Stimulated activated naive CD8-positive, alpha-beta T cell treated with anti-CD3 and anti-CD28 coated beads, Interleukin-15, Interleukin-2, amounts not matched to agents 100 ng/mL and 50 ng/mL, for 24 hours (primary cell): ENCODE results near the gene TMEM74B.

Experiments
- H3K27ac Mint-ChIP-seq: one replicate; pipeline ENCODE4 v1.8.0; 2021; ENCODE audit warnings: mild to moderate bottlenecking, mixed read lengths
- H3K27me3 Mint-ChIP-seq: one replicate; pipeline ENCODE4 v1.8.0; 2021; ENCODE audit warnings: mixed read lengths
- H3K36me3 Mint-ChIP-seq: one replicate; pipeline ENCODE4 v1.8.0; 2021; ENCODE audit warnings: low read depth, mixed read lengths
- H3K4me1 Mint-ChIP-seq: one replicate; pipeline ENCODE4 v1.8.0; 2021; ENCODE audit warnings: low read depth, mixed read lengths
- H3K4me3 Mint-ChIP-seq: one replicate; pipeline ENCODE4 v1.8.0; 2021; ENCODE audit warnings: mild to moderate bottlenecking, mixed read lengths
- H3K9me3 Mint-ChIP-seq: one replicate; pipeline ENCODE4 v1.8.0; 2021; ENCODE audit warnings: mixed read lengths

The TMEM74B gene

GRCh38 chr20:1177680-1178079, 7.1 kb downstream of the TMEM74B start:
- H3K4me3 Mint-ChIP-seq: no peak overlapping the region
- no peaks in the 10 kb centered on the region for H3K4me1 Mint-ChIP-seq
- no peak overlapping the region for H3K27ac Mint-ChIP-seq
- peaks cover under 1% of the 10 kb centered on the region for H3K27me3 Mint-ChIP-seq
- H3K36me3 Mint-ChIP-seq: peaks cover 27% of the 10 kb centered on the region
- no peaks in the 10 kb centered on the region for H3K9me3 Mint-ChIP-seq

- Mint-ChIP-seq H3K4me1 (no peaks in the 10 kb centered on the region), H3K36me3 (peaks cover 46% of the 10 kb centered on the region), H3K9me3 (no peaks in the 10 kb centered on the region), H3K4me3 (no peak overlapping the region), H3K27ac (no peak overlapping the region), H3K27me3 (no peaks in the 10 kb centered on the region)
Observed at GRCh38 chr20:1174787-1175186, 10.0 kb downstream of the TMEM74B start.

DNA sequence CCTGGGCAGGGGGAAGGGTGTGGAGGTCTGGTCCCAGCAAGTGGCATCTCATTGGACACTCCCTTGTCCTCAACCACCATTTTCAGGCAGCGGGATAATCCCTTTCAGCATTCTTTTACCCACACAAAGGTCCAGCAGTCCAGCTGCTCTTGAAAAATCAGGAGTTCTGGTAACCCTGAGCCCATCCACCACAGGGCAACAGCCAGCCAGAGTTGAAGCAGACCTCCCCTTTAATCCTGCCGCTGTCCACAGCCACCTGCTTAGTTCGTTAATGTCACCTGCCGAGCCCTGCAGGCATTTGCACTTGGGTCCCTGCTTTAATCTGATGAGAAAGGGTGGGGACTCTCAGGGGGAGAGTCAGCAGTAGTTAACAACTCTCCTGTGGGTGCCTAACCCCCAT, 11.1 kb downstream of the TMEM74B start:
- H3K27ac Mint-ChIP-seq: no peak overlapping the region
- no peak overlapping the region for H3K4me3 Mint-ChIP-seq
- H3K9me3 Mint-ChIP-seq: no peaks in the 10 kb centered on the region
- peaks cover 55% of the 10 kb centered on the region for H3K36me3 Mint-ChIP-seq
- no peaks in the 10 kb centered on the region for H3K4me1 Mint-ChIP-seq
- no peaks in the 10 kb centered on the region for H3K27me3 Mint-ChIP-seq

DNA sequence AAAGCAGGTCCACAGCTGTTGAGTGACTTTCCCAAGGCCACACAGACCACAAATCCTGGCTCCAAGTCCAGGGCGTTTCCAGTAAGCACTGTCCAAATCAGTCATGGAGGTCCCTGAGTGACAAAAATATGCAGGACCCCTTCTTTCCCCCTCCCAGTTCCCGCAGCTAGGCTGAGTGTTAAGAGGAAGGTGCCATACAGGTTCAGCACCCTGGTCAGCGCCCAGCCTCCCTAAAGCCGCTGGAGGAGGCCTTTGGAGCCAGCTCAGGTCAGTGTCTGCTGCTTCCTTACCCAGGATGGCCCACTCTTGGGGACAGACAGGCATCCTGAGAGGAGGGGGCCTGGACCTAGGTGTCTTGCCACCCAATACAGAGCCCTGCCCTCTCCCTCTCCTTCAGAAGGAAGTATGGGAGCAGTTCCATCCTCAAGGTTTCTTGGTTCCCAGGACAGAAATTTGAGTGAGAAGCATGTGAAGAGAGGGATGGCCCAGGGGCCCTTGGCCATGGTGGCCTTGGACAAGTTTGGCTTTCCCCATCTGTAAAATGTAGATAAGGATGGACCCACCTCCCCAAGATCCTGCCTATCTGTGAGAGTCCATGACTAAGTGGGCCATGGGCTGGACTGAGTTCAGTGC, 13.2 kb downstream of the TMEM74B start:
- Mint-ChIP-seq H3K4me1 (no peaks in the 10 kb centered on the region), H3K36me3 (peaks cover 71% of the 10 kb centered on the region)

GRCh38 chr20:1169224-1169623, 15.6 kb downstream of the TMEM74B start:
- H3K36me3 Mint-ChIP-seq: peaks cover 83% of the 10 kb centered on the region
- H3K27me3 Mint-ChIP-seq: no peaks in the 10 kb centered on the region
- H3K27ac Mint-ChIP-seq: no peak overlapping the region
- no peaks in the 10 kb centered on the region for H3K9me3 Mint-ChIP-seq
- no peak overlapping the region for H3K4me3 Mint-ChIP-seq
- H3K4me1 Mint-ChIP-seq: no peaks in the 10 kb centered on the region

More for the DNA sequence above, 13.2 kb downstream of the TMEM74B start:
- H3K27ac Mint-ChIP-seq: no peak overlapping the region
- H3K27me3 Mint-ChIP-seq: no peaks in the 10 kb centered on the region
- H3K9me3 Mint-ChIP-seq: no peaks in the 10 kb centered on the region
- no peak overlapping the region for H3K4me3 Mint-ChIP-seq

DNA sequence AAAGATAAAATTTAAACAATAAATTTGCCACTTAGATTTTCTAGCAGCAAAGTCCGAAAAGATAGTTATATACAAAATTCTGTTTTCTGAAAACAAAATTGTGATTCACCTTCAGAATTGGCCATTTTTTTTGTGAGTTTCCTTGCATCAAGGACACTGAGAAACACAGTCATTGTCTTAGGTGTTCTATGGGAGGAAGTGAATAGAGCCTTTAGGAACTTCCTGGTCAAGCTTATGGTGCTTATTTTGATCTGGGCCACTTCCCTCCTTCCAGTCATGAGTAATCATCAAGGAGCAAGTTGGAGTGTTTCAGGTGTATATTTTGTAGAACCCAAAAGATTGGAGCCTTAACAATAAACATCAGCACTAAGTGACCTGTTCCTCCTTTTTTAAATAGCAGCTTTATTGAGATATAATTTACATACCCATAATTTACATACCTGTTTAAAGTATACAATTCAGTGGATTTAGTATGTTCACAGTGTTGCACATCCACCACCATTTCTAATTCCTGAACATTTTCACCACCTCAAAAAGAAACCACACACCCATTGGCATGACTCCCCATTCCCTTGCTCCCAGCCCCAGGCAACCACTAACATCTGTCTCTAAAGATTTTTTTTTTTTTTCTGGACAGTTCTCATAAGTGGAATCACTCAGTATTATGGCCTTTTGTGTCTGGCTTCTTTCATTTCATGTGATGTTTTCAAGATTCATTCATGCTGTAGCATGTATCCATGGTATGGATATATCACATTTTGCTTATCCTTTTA, 17.6 kb downstream of the TMEM74B start:
- Mint-ChIP-seq H3K36me3 (peaks cover 83% of the 10 kb centered on the region), H3K27me3 (no peaks in the 10 kb centered on the region), H3K4me1 (no peaks in the 10 kb centered on the region), H3K4me3 (no peak overlapping the region), H3K9me3 (no peaks in the 10 kb centered on the region), H3K27ac (no peak overlapping the region)

DNA sequence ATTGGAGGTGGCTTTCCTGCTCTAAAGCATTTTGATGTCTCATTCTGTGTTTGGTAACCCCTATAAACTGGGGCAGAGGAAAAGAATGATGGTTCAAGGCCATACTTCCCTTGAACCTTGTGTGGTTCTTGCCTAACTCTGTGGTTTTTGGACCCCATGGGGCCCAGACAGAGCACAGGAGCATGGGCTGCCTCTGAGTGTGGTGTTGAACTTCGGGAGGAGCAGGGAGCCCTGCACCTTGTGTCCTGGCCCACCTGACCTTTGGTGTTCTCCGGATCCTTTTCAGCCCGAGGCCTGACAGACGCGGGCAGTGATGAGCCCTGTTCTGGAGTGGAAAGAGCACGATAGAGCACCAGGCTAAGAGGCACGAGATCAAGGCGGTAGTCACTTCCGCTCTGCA, 18.8 kb downstream of the TMEM74B start:
- Mint-ChIP-seq H3K36me3 (peaks cover 78% of the 10 kb centered on the region), H3K27me3 (no peaks in the 10 kb centered on the region), H3K9me3 (no peaks in the 10 kb centered on the region), H3K27ac (no peak overlapping the region), H3K4me1 (no peaks in the 10 kb centered on the region), H3K4me3 (no peak overlapping the region)

- Mint-ChIP-seq H3K4me3 (no peak overlapping the region), H3K36me3 (peaks cover 82% of the 10 kb centered on the region), H3K9me3 (no peaks in the 10 kb centered on the region), H3K27ac (no peak overlapping the region), H3K4me1 (no peaks in the 10 kb centered on the region), H3K27me3 (no peaks in the 10 kb centered on the region)
Observed at GRCh38 chr20:1165521-1165920, 19.3 kb downstream of the TMEM74B start.

DNA sequence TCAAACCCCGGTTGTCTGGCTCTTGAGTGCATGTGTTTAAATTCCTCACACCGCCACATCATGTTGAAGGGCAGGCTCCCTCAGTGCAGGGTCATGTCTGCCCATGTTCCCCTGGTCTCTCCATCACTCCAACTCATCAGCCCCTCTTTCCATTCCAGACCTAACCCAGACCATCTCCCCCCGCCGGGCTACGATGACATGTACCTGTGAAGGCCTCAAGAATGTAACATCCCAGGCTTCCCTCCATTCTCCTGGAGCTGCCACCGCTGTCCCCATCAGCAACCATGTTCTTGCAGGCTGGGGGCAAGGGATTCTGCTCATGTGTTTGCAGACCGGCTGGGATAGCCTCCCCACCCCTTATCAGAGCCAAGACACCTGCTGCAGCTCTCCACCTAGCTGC, 19.9 kb downstream of the TMEM74B start:
- H3K9me3 Mint-ChIP-seq: no peaks in the 10 kb centered on the region
- H3K36me3 Mint-ChIP-seq: peaks cover 82% of the 10 kb centered on the region
- H3K27me3 Mint-ChIP-seq: no peaks in the 10 kb centered on the region
- no peak overlapping the region for H3K27ac Mint-ChIP-seq
- H3K4me3 Mint-ChIP-seq: no peak overlapping the region
- H3K4me1 Mint-ChIP-seq: no peaks in the 10 kb centered on the region

DNA sequence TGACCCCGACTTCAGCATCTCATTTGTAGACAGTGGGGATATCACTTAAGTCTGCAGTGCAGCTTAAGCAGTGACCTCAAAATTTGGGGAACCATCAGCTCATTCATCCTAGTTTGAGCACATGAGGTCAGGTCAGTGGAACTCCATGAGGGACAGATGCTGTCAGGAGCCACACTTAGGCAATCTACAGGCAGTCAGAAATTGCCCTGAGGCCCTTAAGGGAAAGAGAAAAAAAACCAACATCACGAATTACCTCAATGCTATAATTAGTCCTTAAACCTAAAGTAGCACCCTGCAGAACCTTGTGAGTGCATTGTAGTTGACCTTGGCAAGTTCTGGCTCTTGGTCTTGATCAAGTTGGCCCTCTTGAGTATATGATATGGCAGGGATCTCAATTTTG, 21.1 kb downstream of the TMEM74B start:
- Mint-ChIP-seq H3K27me3 (no peaks in the 10 kb centered on the region), H3K4me1 (no peaks in the 10 kb centered on the region), H3K27ac (no peak overlapping the region), H3K4me3 (no peak overlapping the region), H3K36me3 (peaks cover 71% of the 10 kb centered on the region), H3K9me3 (no peaks in the 10 kb centered on the region)

DNA sequence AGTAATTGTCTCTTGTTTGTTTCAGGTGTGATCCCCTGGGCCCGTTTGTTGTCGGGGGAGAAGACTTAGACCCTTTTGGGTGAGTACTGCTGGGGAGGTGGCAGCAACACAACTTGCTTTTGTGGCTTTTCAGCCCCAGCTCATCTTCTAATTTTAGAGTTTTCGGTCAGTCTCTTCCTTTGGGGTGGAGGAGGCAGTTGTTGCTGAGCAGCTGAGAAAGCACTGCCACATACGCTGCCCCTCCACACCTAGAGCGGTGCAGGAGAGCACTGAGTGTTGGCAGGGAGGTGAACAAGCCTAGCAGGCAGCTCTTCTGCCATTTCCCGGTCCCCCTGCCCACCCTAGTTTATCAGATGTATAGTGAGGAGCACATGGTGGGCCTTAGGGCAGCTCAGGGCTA, 21.7 kb downstream of the TMEM74B start:
- Mint-ChIP-seq H3K4me1 (no peaks in the 10 kb centered on the region), H3K4me3 (no peak overlapping the region), H3K27ac (no peak overlapping the region), H3K36me3 (peaks cover 66% of the 10 kb centered on the region), H3K9me3 (no peaks in the 10 kb centered on the region), H3K27me3 (no peaks in the 10 kb centered on the region)

GRCh38 chr20:1160991-1161390, 23.8 kb downstream of the TMEM74B start:
- H3K36me3 Mint-ChIP-seq: peaks cover 63% of the 10 kb centered on the region
- no peak overlapping the region for H3K4me3 Mint-ChIP-seq
- no peaks in the 10 kb centered on the region for H3K9me3 Mint-ChIP-seq
- no peak overlapping the region for H3K27ac Mint-ChIP-seq
- no peaks in the 10 kb centered on the region for H3K27me3 Mint-ChIP-seq
- H3K4me1 Mint-ChIP-seq: no peaks in the 10 kb centered on the region

DNA sequence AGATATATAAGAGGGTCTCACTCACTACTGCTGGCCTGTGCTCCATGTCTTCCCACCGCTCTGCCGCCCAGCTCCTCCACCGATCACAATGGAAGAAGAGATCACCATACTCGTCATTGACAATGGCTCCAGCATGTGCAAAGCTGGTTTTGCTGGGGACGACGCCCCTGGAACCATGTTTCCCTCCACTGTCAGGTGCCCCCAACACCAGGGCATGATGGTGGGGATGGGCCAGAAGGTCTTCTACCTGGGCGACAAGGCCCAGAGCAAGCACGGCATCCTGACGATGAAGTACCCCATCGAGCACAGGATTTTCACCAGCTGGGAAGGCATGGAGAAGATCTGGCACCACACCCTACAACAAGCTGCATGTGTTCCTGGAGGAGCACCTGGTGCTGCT, 24.3 kb downstream of the TMEM74B start:
- H3K36me3 Mint-ChIP-seq: peaks cover 63% of the 10 kb centered on the region
- H3K27ac Mint-ChIP-seq: no peak overlapping the region
- H3K4me3 Mint-ChIP-seq: no peak overlapping the region
- H3K9me3 Mint-ChIP-seq: no peaks in the 10 kb centered on the region
- no peaks in the 10 kb centered on the region for H3K4me1 Mint-ChIP-seq
- no peaks in the 10 kb centered on the region for H3K27me3 Mint-ChIP-seq

GRCh38 chr20:1155342-1155741, 29.4 kb downstream of the TMEM74B start:
- Mint-ChIP-seq H3K27ac (no peak overlapping the region), H3K27me3 (no peaks in the 10 kb centered on the region), H3K36me3 (peaks cover 79% of the 10 kb centered on the region), H3K4me1 (peaks cover 12% of the 10 kb centered on the region), H3K4me3 (no peak overlapping the region), H3K9me3 (peaks cover 3% of the 10 kb centered on the region)

GRCh38 chr20:1154691-1155090, 30.1 kb downstream of the TMEM74B start:
- no peak overlapping the region for H3K27ac Mint-ChIP-seq
- H3K9me3 Mint-ChIP-seq: peaks cover 3% of the 10 kb centered on the region

DNA sequence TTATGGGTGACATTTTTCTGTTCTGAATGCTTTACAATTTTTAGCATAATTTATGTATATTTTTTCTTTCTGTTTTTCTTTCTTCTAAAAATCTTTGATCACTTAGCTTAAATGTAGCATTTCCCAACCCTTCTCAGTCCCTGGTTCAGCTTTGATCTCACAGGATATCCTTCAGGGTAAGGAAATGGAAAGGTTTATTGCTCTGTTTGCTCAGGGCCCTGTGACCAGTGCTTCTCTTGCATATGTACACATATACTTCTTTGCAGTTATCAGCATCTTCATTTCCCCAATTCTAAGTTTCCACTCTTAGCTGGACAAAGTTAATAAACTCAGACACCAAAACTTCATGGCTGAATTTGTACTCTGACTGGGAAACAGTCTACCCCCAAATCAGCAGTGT, 30.6 kb downstream of the TMEM74B start:
- no peak overlapping the region for H3K27ac Mint-ChIP-seq
- H3K9me3 Mint-ChIP-seq: peaks cover 3% of the 10 kb centered on the region
- no peak overlapping the region for H3K4me3 Mint-ChIP-seq
- peaks cover 19% of the 10 kb centered on the region for H3K4me1 Mint-ChIP-seq
- H3K27me3 Mint-ChIP-seq: no peaks in the 10 kb centered on the region
- peaks cover 82% of the 10 kb centered on the region for H3K36me3 Mint-ChIP-seq

More at GRCh38 chr20:1154691-1155090, 30.1 kb downstream of the TMEM74B start:
- no peaks in the 10 kb centered on the region for H3K27me3 Mint-ChIP-seq
- H3K36me3 Mint-ChIP-seq: peaks cover 79% of the 10 kb centered on the region
- H3K4me3 Mint-ChIP-seq: no peak overlapping the region
- peaks cover 18% of the 10 kb centered on the region for H3K4me1 Mint-ChIP-seq
